KMS-11 (cell line): ENCODE measurements around the gene RUBCNL.

Experiments
- H2AFZ ChIP-seq: fragments of 200-600 bp; sonication (generic); 2 replicates; pipeline ENCODE4 v1.6.1; 2016; ENCODE audit warnings: antibody characterized with exemption, mixed run types, low read depth
- H3K27ac ChIP-seq: fragments of 200-600 bp; sonication (generic); 2 replicates; pipeline ENCODE4 v1.6.1; 2016; ENCODE audit warnings: mild to moderate bottlenecking, mixed run types
- H3K27me3 ChIP-seq: fragments of 200-600 bp; sonication (generic); 2 replicates; pipeline ENCODE4 v1.6.1; 2017; ENCODE audit warnings: mild to moderate bottlenecking, low read depth, mixed run types, moderate library complexity; ENCODE audit not compliant: insufficient read depth
- H3K36me3 ChIP-seq: fragments of 200-600 bp; sonication (generic); 2 replicates; pipeline ENCODE4 v1.6.1; 2017; ENCODE audit warnings: mild to moderate bottlenecking, mixed run types; ENCODE audit not compliant: insufficient read depth
- H3K4me1 ChIP-seq: fragments of 200-600 bp; sonication (generic); 2 replicates; pipeline ENCODE4 v1.6.1; 2016; ENCODE audit warnings: mild to moderate bottlenecking, low read depth, mixed run types; ENCODE audit not compliant: poor library complexity, severe bottlenecking
- H3K4me2 ChIP-seq: fragments of 200-600 bp; sonication (generic); 2 replicates; pipeline ENCODE4 v1.7.0; 2016; ENCODE audit warnings: mild to moderate bottlenecking, mixed run types
- H3K4me3 ChIP-seq: fragments of 200-600 bp; sonication (generic); IDR thresholded peaks from 2 replicates; pipeline ENCODE4 v1.6.1; 2017; ENCODE audit warnings: low read depth, low read length, mixed read lengths; ENCODE audit not compliant: insufficient read depth
- H3K79me2 ChIP-seq: fragments of 200-600 bp; sonication (generic); 2 replicates; pipeline ENCODE4 v1.6.1; 2016; ENCODE audit warnings: low read depth, mixed run types; ENCODE audit not compliant: insufficient read depth
- H3K9ac ChIP-seq: fragments of 200-600 bp; sonication (generic); 2 replicates; pipeline ENCODE4 v1.6.1; 2016; ENCODE audit warnings: mild to moderate bottlenecking, mixed run types
- H4K20me1 ChIP-seq: fragments of 200-600 bp; sonication (generic); 2 replicates; pipeline ENCODE4 v1.6.1; 2016; ENCODE audit warnings: mild to moderate bottlenecking, mixed run types; ENCODE audit not compliant: insufficient read depth
- TF ChIP-seq, protein P1 (sequence below): fragments of 200-600 bp; sonication (generic); conservative IDR thresholded peaks from 2 replicates; pipeline ENCODE4 v1.6.1; 2017; ENCODE audit warnings: low read depth, mild to moderate bottlenecking, antibody characterized with exemption, low read length, moderate library complexity, mixed read lengths

RUBCNL gene

DNA sequence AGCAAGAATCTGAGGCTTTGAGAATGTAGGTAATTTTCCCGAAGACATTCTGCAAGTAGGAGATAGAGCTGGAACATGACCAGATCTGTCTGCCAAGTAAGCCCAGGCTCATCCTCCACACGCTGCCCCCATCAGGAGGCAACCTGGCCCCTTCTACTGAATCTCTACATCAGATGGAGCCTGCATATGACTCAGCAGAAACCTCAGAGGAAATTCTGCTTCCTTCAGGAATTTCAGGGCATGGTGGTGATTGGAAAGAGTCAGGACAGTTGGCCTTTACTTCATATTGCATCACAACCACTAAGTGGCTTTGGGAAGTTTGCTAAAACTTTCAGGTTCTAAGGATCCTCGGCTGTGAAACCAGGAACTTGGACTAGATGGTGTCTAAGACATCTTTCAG is 90.1 kb downstream of the RUBCNL start:
- no peaks in the 10 kb centered on the region for H3K36me3 ChIP-seq
- no peak overlapping the region for H3K4me3 ChIP-seq
- no peak overlapping the region for H2AFZ ChIP-seq
- TF ChIP-seq, protein P1, sequence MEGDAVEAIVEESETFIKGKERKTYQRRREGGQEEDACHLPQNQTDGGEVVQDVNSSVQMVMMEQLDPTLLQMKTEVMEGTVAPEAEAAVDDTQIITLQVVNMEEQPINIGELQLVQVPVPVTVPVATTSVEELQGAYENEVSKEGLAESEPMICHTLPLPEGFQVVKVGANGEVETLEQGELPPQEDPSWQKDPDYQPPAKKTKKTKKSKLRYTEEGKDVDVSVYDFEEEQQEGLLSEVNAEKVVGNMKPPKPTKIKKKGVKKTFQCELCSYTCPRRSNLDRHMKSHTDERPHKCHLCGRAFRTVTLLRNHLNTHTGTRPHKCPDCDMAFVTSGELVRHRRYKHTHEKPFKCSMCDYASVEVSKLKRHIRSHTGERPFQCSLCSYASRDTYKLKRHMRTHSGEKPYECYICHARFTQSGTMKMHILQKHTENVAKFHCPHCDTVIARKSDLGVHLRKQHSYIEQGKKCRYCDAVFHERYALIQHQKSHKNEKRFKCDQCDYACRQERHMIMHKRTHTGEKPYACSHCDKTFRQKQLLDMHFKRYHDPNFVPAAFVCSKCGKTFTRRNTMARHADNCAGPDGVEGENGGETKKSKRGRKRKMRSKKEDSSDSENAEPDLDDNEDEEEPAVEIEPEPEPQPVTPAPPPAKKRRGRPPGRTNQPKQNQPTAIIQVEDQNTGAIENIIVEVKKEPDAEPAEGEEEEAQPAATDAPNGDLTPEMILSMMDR: no peak
- no peaks in the 10 kb centered on the region for H3K27me3 ChIP-seq
- peak overlapping the region; percentile 55; the same call in 1 of the 2 replicates for H3K27ac ChIP-seq
- H3K79me2 ChIP-seq: no peaks in the 10 kb centered on the region
- no peaks in the 10 kb centered on the region for H4K20me1 ChIP-seq
- peaks cover 32% of the 10 kb centered on the region for H3K4me1 ChIP-seq
- H3K4me2 ChIP-seq: no peak overlapping the region; the same call in 1 of the 2 replicates
- no peak overlapping the region for H3K9ac ChIP-seq

DNA sequence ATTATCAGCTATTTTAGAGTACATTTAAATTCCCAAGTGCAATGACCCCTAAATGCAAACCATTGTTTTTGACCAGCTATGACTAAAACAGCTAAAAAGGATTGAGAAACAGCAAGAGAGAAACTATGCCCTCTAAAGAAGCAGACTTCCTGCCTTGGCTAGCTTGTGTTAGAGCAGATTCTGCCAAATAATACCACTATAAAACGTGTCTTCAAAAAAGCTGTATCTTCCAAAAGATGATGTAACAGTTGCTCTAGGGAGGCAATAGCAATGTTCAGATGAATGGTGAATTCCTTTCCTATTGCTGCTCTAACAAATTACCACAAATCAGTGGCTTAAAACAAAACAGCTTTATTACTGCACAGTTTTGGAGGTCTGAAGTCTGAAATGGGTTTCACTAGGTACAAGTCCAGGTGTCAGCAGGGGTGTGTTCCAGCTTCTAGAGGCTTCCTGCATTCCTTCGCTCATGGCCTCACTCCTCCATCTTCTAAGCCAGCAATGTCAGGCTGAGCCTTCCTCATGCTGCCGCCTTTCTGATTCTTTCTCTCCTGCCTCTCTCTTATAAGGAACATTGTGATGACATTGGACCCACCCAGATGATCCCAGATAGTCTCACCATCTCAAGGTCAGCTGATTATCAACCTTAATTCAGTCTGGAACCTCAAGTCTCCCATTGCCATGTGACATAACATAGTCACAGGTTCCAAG is 90.8 kb downstream of the RUBCNL start:
- Histone ChIP-seq H3K36me3 (no peaks in the 10 kb centered on the region), H3K9ac (no peak overlapping the region; the same call in 1 of the 2 replicates), H3K27ac (peak overlapping the region; percentile 55), H3K27me3 (no peaks in the 10 kb centered on the region), H3K4me3 (no peak overlapping the region), H3K79me2 (no peaks in the 10 kb centered on the region), H3K4me2 (peak overlapping the region; percentile 50), H4K20me1 (no peaks in the 10 kb centered on the region), H2AFZ (peak overlapping the region; percentile 58; the same call in 1 of the 2 replicates), H3K4me1 (peaks cover 32% of the 10 kb centered on the region)
- TF ChIP-seq, protein P1: no peak

DNA sequence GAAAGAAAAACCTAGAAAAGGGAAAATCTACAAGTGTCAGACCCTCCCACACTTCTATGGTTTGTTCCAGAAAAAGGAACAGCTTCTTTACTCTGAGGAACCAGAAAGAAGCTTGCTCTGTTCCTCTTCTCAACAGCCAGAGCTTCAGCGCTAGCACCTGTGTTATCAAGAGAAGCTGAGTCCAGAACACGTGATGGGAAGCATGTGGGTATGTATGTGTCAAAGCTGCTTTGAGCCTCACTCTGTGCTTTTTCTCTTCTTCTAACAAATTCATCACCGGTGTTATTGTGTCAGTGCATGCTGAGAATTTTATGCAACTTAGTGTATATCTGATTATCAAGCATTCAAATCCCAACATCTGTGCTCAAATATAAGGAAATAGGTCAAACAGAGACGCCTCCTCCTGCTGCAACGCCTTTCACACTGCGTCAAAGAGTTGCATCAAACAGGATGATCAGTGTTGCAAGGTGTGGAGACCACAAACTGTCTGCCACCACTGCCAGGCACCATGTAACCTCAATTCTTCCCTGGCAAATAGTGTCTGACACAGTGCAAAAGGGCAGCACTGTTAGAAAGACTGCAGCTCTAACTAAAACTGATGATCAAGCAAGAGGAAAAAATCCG is 91.4 kb downstream of the RUBCNL start:
- TF ChIP-seq, protein P1: no peak
- peaks cover 32% of the 10 kb centered on the region for H3K4me1 ChIP-seq
- no peak overlapping the region; the same call in 1 of the 2 replicates for H3K9ac ChIP-seq
- peak overlapping the region; percentile 58; the same call in 1 of the 2 replicates for H2AFZ ChIP-seq
- H3K4me3 ChIP-seq: no peak overlapping the region
- H3K79me2 ChIP-seq: no peaks in the 10 kb centered on the region
- H3K27me3 ChIP-seq: no peaks in the 10 kb centered on the region
- no peaks in the 10 kb centered on the region for H4K20me1 ChIP-seq
- peak overlapping the region; percentile 55 for H3K27ac ChIP-seq
- peak overlapping the region; percentile 50 for H3K4me2 ChIP-seq
- H3K36me3 ChIP-seq: no peaks in the 10 kb centered on the region

DNA sequence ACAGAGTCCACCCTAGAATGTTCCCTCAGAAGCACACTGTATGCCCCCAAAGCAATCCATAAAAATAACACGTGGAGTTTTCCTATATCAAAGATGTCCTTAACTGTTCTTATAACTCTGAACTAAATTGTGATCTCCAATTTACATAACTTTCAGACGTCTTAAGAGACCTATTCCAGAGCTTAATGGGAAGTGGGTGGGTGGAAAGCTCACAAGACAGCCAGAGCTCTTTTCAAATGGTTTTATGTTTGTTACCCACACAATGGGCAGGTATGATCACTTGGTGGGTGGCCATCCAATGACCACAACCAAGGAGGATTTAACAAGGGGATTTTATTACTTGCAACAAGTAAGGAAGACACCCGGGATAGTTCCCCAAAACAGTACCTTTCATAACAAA is 93.6 kb downstream of the RUBCNL start:
- no peaks in the 10 kb centered on the region for H4K20me1 ChIP-seq
- no peak overlapping the region for H3K27ac ChIP-seq
- H3K27me3 ChIP-seq: no peaks in the 10 kb centered on the region
- H2AFZ ChIP-seq: no peak overlapping the region
- H3K4me3 ChIP-seq: no peak overlapping the region
- H3K36me3 ChIP-seq: no peaks in the 10 kb centered on the region
- no peak overlapping the region for H3K4me2 ChIP-seq
- no peaks in the 10 kb centered on the region for H3K79me2 ChIP-seq
- TF ChIP-seq, protein P1: no peak
- peaks cover 42% of the 10 kb centered on the region for H3K4me1 ChIP-seq
- H3K9ac ChIP-seq: no peak overlapping the region
